SK-N-SH treated with all-trans-retinoic acid at 6 μM for 48 hours (cell line): ENCODE results near the gene EAPP.

Source experiments
- ARNTL ChIP-seq: fragments of 450-650 bp; formaldehyde crosslinking; IDR thresholded peaks from 2 replicates; pipeline ENCODE4 v1.5.0; 2020; ENCODE audit warnings: low read depth, mild to moderate bottlenecking, moderate library complexity, borderline replicate concordance
- CSDC2 ChIP-seq: fragments of 250-450 bp; sonication (Bioruptor Pico); IDR thresholded peaks from 2 replicates; pipeline ENCODE4 v1.5.0; 2020; ENCODE audit warnings: mild to moderate bottlenecking, moderate library complexity
- OSR1 ChIP-seq: fragments of 250-450 bp; sonication (Bioruptor Pico); IDR thresholded peaks from 2 replicates; pipeline ENCODE4 v1.8.0; 2022; ENCODE audit warnings: moderate library complexity, mild to moderate bottlenecking, inconsistent platforms
- ZFP3 ChIP-seq: fragments of 250-450 bp; sonication (Bioruptor Pico); IDR thresholded peaks from 2 replicates; pipeline ENCODE4 v1.5.0; 2020; ENCODE audit warnings: mild to moderate bottlenecking, moderate library complexity
- ZFP30 ChIP-seq: fragments of 450-650 bp; formaldehyde crosslinking; IDR thresholded peaks from 2 replicates; pipeline ENCODE4 v1.5.0; 2022; ENCODE audit warnings: mild to moderate bottlenecking, moderate library complexity
- ZNF565 ChIP-seq: fragments of 450-650 bp; formaldehyde crosslinking; conservative IDR thresholded peaks from 2 replicates; pipeline ENCODE4 v1.5.0; 2020; ENCODE audit warnings: low read depth, mild to moderate bottlenecking, moderate library complexity
- ZNF8 ChIP-seq: fragments of 450-650 bp; formaldehyde crosslinking; IDR thresholded peaks from 2 replicates; pipeline ENCODE4 v1.5.0; 2020; ENCODE audit warnings: mild to moderate bottlenecking, moderate library complexity
- TF ChIP-seq, protein P1 (sequence below): fragments of 250-450 bp; sonication (Bioruptor Pico); IDR thresholded peaks from 2 replicates; pipeline ENCODE4 v1.5.1; 2021; ENCODE audit warnings: mild to moderate bottlenecking, moderate library complexity
- TF ChIP-seq, protein P2 (sequence below): fragments of 250-450 bp; sonication (Bioruptor Pico); IDR thresholded peaks from 2 replicates; pipeline ENCODE4 v1.8.0; 2020; ENCODE audit warnings: mild to moderate bottlenecking, moderate library complexity, borderline replicate concordance

GRCh38 chr14:34474187-34474679 lies 65.3 kb downstream of the EAPP start:
- TF ChIP-seq, protein P1, sequence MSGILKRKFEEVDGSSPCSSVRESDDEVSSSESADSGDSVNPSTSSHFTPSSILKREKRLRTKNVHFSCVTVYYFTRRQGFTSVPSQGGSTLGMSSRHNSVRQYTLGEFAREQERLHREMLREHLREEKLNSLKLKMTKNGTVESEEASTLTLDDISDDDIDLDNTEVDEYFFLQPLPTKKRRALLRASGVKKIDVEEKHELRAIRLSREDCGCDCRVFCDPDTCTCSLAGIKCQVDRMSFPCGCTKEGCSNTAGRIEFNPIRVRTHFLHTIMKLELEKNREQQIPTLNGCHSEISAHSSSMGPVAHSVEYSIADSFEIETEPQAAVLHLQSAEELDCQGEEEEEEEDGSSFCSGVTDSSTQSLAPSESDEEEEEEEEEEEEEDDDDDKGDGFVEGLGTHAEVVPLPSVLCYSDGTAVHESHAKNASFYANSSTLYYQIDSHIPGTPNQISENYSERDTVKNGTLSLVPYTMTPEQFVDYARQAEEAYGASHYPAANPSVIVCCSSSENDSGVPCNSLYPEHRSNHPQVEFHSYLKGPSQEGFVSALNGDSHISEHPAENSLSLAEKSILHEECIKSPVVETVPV (CRISPR knock-in tag) = no peak
- TF ChIP-seq ZFP30 (CRISPR knock-in tag) = no peak
- TF ChIP-seq CSDC2 (CRISPR knock-in tag) = no peak
- TF ChIP-seq ARNTL (CRISPR knock-in tag) = no peak
- no peak for TF ChIP-seq ZNF565 (CRISPR knock-in tag)
- TF ChIP-seq, protein P2, sequence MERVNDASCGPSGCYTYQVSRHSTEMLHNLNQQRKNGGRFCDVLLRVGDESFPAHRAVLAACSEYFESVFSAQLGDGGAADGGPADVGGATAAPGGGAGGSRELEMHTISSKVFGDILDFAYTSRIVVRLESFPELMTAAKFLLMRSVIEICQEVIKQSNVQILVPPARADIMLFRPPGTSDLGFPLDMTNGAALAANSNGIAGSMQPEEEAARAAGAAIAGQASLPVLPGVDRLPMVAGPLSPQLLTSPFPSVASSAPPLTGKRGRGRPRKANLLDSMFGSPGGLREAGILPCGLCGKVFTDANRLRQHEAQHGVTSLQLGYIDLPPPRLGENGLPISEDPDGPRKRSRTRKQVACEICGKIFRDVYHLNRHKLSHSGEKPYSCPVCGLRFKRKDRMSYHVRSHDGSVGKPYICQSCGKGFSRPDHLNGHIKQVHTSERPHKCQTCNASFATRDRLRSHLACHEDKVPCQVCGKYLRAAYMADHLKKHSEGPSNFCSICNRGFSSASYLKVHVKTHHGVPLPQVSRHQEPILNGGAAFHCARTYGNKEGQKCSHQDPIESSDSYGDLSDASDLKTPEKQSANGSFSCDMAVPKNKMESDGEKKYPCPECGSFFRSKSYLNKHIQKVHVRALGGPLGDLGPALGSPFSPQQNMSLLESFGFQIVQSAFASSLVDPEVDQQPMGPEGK (CRISPR knock-in tag) = no peak
- TF ChIP-seq ZFP3 = no peak
- no peak for TF ChIP-seq OSR1
- no peak for TF ChIP-seq ZNF8 (CRISPR knock-in tag)
